Islet precursor cell (in vitro differentiated cells): ENCODE data around the gene DCBLD1.
A peak's percentile ranks its signal among the peaks of the same experiment; 100 is the strongest.

Experiments used
- DNase-seq: peaks from one replicate; pipeline ENCODE4 v3.0.0-alpha.2; 2018

DCBLD1 gene

GRCh38 chr6:117531809-117532725, 49.6 kb downstream of the DCBLD1 start:
- DNase-seq, result no peak

GRCh38 chr6:117533775-117534174, 51.3 kb downstream of the DCBLD1 start:
- DNase-seq, result no peak

- no peak for DNase-seq
These were observed 52.5 kb downstream of the DCBLD1 start for GRCh38 chr6:117534974-117535373.

GRCh38 chr6:117536317-117536716, 53.8 kb downstream of the DCBLD1 start:
- DNase-seq, result peak; percentile 90

GRCh38 chr6:117538615-117539014, 56.1 kb downstream of the DCBLD1 start:
- DNase-seq, result no peak

- no peak for DNase-seq
These were observed 58.2 kb downstream of the DCBLD1 start for GRCh38 chr6:117540670-117541069.

GRCh38 chr6:117542493-117542892, 60.0 kb downstream of the DCBLD1 start:
- DNase-seq, result no peak

GRCh38 chr6:117544716-117545115, 62.2 kb downstream of the DCBLD1 start:
- no peak for DNase-seq

- DNase-seq, result peak; percentile 81
These were observed 62.7 kb downstream of the DCBLD1 start for GRCh38 chr6:117545161-117545595.

- no peak for DNase-seq
These were observed 64.2 kb downstream of the DCBLD1 start for GRCh38 chr6:117546674-117547073.

GRCh38 chr6:117547688-117548621, 65.5 kb downstream of the DCBLD1 start:
- no peak for DNase-seq

GRCh38 chr6:117548797-117549301, 66.4 kb downstream of the DCBLD1 start:
- DNase-seq, result no peak

GRCh38 chr6:117549611-117550010, 67.1 kb downstream of the DCBLD1 start:
- no peak for DNase-seq

- DNase-seq, result no peak
These were observed 67.7 kb downstream of the DCBLD1 start for GRCh38 chr6:117550078-117550600.

- no peak for DNase-seq
These were observed 68.3 kb downstream of the DCBLD1 start for GRCh38 chr6:117550618-117551242.

GRCh38 chr6:117552618-117553017, 70.1 kb downstream of the DCBLD1 start:
- DNase-seq, result no peak

- DNase-seq, result no peak
These were observed 70.7 kb downstream of the DCBLD1 start for GRCh38 chr6:117553142-117553541.

- no peak for DNase-seq
These were observed 72.9 kb downstream of the DCBLD1 start for GRCh38 chr6:117555262-117555849.

GRCh38 chr6:117555882-117556498, 73.5 kb downstream of the DCBLD1 start:
- DNase-seq, result no peak

- DNase-seq, result no peak
These were observed 75.5 kb downstream of the DCBLD1 start for GRCh38 chr6:117557951-117558350.

GRCh38 chr6:117558818-117559217, 76.3 kb downstream of the DCBLD1 start:
- DNase-seq, result no peak

GRCh38 chr6:117559299-117559698, 76.8 kb downstream of the DCBLD1 start:
- no peak for DNase-seq
